SIG-M5 treated with dmso at 0.1 percent for 504 hours (cell line): Measurements from ENCODE around the gene SLC35F6.
"Not testable (repeated sequence)": the region's sequence is repeated elsewhere in the genome, so short reads cannot be mapped to it uniquely, and the experiment has no call there.

ENCODE experiments used
- DNase-seq: peaks from one replicate; lab custom pipeline; 2025; ENCODE audit not compliant: unreplicated experiment; lab: John Stamatoyannopoulos, UW

Gene SLC35F6

GRCh38 chr2:26814072-26814765 is 50.1 kb downstream of the SLC35F6 start:
- not testable (repeated sequence) for DNase-seq

DNA sequence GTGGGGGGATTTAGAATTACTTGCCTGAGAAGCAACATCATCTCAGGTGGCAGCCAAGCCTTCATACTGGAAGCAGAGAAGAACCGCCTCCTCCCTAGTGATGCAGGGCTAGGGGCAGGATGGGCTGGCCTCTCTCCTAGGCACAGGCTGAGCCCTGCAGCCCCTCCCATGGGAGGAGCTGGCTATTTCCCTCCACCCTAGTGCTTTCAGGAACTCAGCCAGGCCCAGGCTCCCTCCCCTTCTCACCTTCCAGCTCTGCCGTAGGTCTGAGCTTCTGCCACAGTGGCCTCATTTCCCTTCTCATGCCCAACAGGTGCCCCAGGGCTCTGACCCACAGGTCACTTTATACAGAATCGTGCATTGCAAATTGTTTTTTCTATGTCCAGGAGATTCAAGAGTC is 52.8 kb downstream of the SLC35F6 start:
- DNase-seq = peak; percentile 25

GRCh38 chr2:26818255-26818654 is 54.2 kb downstream of the SLC35F6 start:
- no peak for DNase-seq

DNA sequence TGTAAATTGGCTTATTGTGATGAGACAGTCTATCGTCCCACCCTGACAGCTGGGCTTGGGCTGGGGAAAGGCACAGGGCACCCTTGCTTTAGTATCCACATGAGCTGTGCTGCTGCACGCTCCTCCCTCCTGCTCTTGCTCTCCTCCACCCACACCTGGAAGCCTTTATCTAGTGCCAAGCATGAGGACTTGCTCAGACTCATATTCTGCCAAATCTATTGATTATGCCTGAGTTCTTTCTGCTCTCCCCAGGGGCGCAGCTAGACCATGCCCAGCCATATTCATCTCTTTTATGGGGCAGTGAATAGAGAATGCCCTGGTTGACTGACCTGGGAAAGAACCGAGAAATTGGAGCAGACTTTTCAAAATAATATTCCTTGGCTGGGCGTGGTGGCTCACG is 54.9 kb downstream of the SLC35F6 start:
- no peak for DNase-seq

DNA sequence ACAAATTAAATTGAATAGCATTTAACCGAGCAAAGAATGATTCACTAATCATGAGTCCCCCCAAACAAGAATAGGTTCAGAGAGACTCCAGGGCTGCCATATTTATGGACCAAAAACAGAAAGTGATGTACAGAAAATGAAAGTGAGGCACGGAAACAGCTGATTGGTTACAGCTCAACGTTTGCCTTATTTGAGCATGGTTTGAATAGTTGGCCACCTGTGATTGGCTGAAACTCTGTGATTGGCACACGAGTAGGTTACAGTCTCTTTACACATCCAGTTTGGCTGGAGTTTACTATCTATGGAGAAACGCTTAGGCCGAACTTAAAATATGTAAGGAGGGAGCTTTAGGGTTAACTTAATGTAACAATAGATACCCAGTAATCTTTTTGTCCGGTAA is 56.8 kb downstream of the SLC35F6 start:
- no peak for DNase-seq

- DNase-seq = no peak
Observed at GRCh38 chr2:26822877-26823276, 58.8 kb downstream of the SLC35F6 start.
